H9 (cell line): ENCODE data around the gene EEF1G. TPM values are rescaled to one million over a fixed set of nuclear protein-coding genes. Genes with fewer than 3 reads are reported as not detected.
"Not testable (repeated sequence)": the region's sequence is repeated elsewhere in the genome, so short reads cannot be mapped to it uniquely, and the experiment has no call there.

ENCODE experiments used
- DNase-seq: peaks from one replicate; pipeline ENCODE4 v3.0.0-alpha.2; 2017
- H2AFZ ChIP-seq: one replicate; pipeline ENCODE4 v1.6.1; 2013; ENCODE audit warnings: mild to moderate bottlenecking, low read length, control low read depth, moderate library complexity
- H2AK5ac ChIP-seq: 2 replicates; pipeline ENCODE4 v1.6.1; 2013; ENCODE audit warnings: low read length, control low read depth, mixed read lengths; ENCODE audit not compliant: insufficient read length
- H2BK120ac ChIP-seq: one replicate; pipeline ENCODE4 v1.6.1; 2013; ENCODE audit warnings: low read depth, mild to moderate bottlenecking, low read length, control low read depth, inconsistent platforms; ENCODE audit not compliant: poor library complexity, severe bottlenecking
- H2BK12ac ChIP-seq: 2 replicates; pipeline ENCODE4 v1.6.1; 2013; ENCODE audit warnings: low read length, control low read depth, mixed read lengths, low read depth; ENCODE audit not compliant: insufficient read length
- H2BK15ac ChIP-seq: 2 replicates; pipeline ENCODE4 v1.6.1; 2013; ENCODE audit warnings: low read depth, low read length, control low read depth
- H2BK20ac ChIP-seq: one replicate; pipeline ENCODE4 v1.6.1; 2013; ENCODE audit warnings: low read depth, mild to moderate bottlenecking, low read length, control low read depth, inconsistent platforms; ENCODE audit not compliant: poor library complexity, severe bottlenecking
- H2BK5ac ChIP-seq: 2 replicates; pipeline ENCODE4 v1.6.1; 2013; ENCODE audit warnings: low read length, control low read depth, mixed read lengths; ENCODE audit not compliant: insufficient read length
- H3K14ac ChIP-seq: 2 replicates; pipeline ENCODE4 v1.6.1; 2013; ENCODE audit warnings: low read length, control low read depth; ENCODE audit not compliant: insufficient read depth
- H3K18ac ChIP-seq: 2 replicates; pipeline ENCODE4 v1.6.1; 2013; ENCODE audit warnings: low read depth, mild to moderate bottlenecking, mixed read lengths, low read length, control low read depth; ENCODE audit not compliant: insufficient read length
- H3K23ac ChIP-seq: 2 replicates; pipeline ENCODE4 v1.6.1; 2013; ENCODE audit warnings: low read length, control low read depth, mixed read lengths, low read depth; ENCODE audit not compliant: insufficient read length
- H3K23me2 ChIP-seq: 2 replicates; pipeline ENCODE4 v1.6.1; 2013; ENCODE audit warnings: low read depth, mild to moderate bottlenecking, mixed read lengths, low read length, control low read depth; ENCODE audit not compliant: insufficient read length, poor library complexity, severe bottlenecking
- H3K27ac ChIP-seq: 2 replicates; pipeline ENCODE4 v1.5.1; 2013; ENCODE audit warnings: low read length, control low read depth, mixed read lengths, low read depth; ENCODE audit not compliant: insufficient read length
- H3K27me3 ChIP-seq: 2 replicates; pipeline ENCODE4 v1.6.1; 2013; ENCODE audit warnings: low read length, control low read depth, inconsistent platforms; ENCODE audit not compliant: insufficient read depth
- H3K4ac ChIP-seq: 2 replicates; pipeline ENCODE4 v1.6.1; 2013; ENCODE audit warnings: low read depth, mild to moderate bottlenecking, control low read depth, inconsistent platforms, low read length, moderate library complexity
- H3K4me1 ChIP-seq: 2 replicates; pipeline ENCODE4 v1.6.1; 2013; ENCODE audit warnings: low read length, control low read depth, inconsistent platforms; ENCODE audit not compliant: insufficient read depth
- H3K4me2 ChIP-seq: 2 replicates; pipeline ENCODE4 v1.6.1; 2013; ENCODE audit warnings: low read length, control low read depth, mixed read lengths; ENCODE audit not compliant: insufficient read length, insufficient read depth
- H3K56ac ChIP-seq: 2 replicates; pipeline ENCODE4 v1.6.1; 2013; ENCODE audit warnings: low read depth, mild to moderate bottlenecking, mixed read lengths, low read length, control low read depth; ENCODE audit not compliant: insufficient read length
- H3K79me1 ChIP-seq: 2 replicates; pipeline ENCODE4 v1.6.1; 2013; ENCODE audit warnings: low read depth, mild to moderate bottlenecking, moderate library complexity, low read length, control low read depth, inconsistent platforms; ENCODE audit not compliant: insufficient read depth, poor library complexity, severe bottlenecking
- H3K79me2 ChIP-seq: 2 replicates; pipeline ENCODE4 v1.6.1; 2013; ENCODE audit warnings: low read length, control low read depth, inconsistent platforms; ENCODE audit not compliant: insufficient read depth
- H3K9ac ChIP-seq: 2 replicates; pipeline ENCODE4 v1.6.1; 2013; ENCODE audit warnings: low read length, control low read depth, mixed read lengths; ENCODE audit not compliant: insufficient read length; ENCODE audit errors: extremely low read depth
- H3K9me3 ChIP-seq: one replicate; pipeline ENCODE4 v1.6.1; 2013; ENCODE audit warnings: low read depth, low read length, inconsistent platforms; ENCODE audit not compliant: control insufficient read depth
- H3T11ph ChIP-seq: one replicate; pipeline ENCODE4 v1.6.1; 2013; ENCODE audit warnings: mild to moderate bottlenecking, low read length, control low read depth, inconsistent platforms
- H4K20me1 ChIP-seq: one replicate; pipeline ENCODE4 v1.6.1; 2013; ENCODE audit not compliant: control insufficient read depth, insufficient read length, insufficient read depth
- H4K5ac ChIP-seq: 2 replicates; pipeline ENCODE4 v1.6.1; 2013; ENCODE audit warnings: low read depth, mild to moderate bottlenecking, mixed read lengths, low read length, control low read depth; ENCODE audit not compliant: insufficient read length
- H4K8ac ChIP-seq: replicated peaks from 2 replicates; pipeline ENCODE4 v1.6.1; 2013; ENCODE audit warnings: low read length, control low read depth, mixed read lengths, low read depth; ENCODE audit not compliant: insufficient read length
- H4K91ac ChIP-seq: 2 replicates; pipeline ENCODE4 v1.6.1; 2013; ENCODE audit warnings: low read depth, mild to moderate bottlenecking, moderate library complexity, mixed read lengths, low read length, control low read depth; ENCODE audit not compliant: insufficient read length
- H3K27ac Mint-ChIP-seq, 3 experiments: 2 replicates in 2 of 3; 3 replicates in 1 of 3; pipeline ENCODE4 v1.8.0; 2020 to 2021; ENCODE audit warnings: mixed read lengths in 3 of 3, mild to moderate bottlenecking in 1 of 3, moderate library complexity in 1 of 3
- H3K27me3 Mint-ChIP-seq: 2 replicates; pipeline ENCODE4 v1.8.0; 2021; ENCODE audit warnings: low read depth, mild to moderate bottlenecking, moderate library complexity, mixed read lengths
- H3K36me3 Mint-ChIP-seq, 3 experiments: 2 replicates in 2 of 3; 3 replicates in 1 of 3; pipeline ENCODE4 v1.8.0; 2020 to 2021; ENCODE audit warnings: low read depth in 3 of 3, mixed read lengths in 3 of 3; ENCODE audit not compliant: insufficient read depth in 1 of 3
- H3K4me1 Mint-ChIP-seq, 2 experiments: 2 replicates each; pipeline ENCODE4 v1.8.0; 2020; ENCODE audit warnings: mixed read lengths in 2 of 2
- H3K4me3 Mint-ChIP-seq, 2 experiments: 2 replicates in 1 of 2; 3 replicates in 1 of 2; pipeline ENCODE4 v1.8.0; 2020 to 2021; ENCODE audit warnings: mild to moderate bottlenecking in 2 of 2, mixed read lengths in 2 of 2, moderate library complexity in 1 of 2
- H3K9me3 Mint-ChIP-seq, 2 experiments: 2 replicates in 1 of 2; 3 replicates in 1 of 2; pipeline ENCODE4 v1.8.0; 2020; ENCODE audit warnings: mild to moderate bottlenecking in 2 of 2, mixed read lengths in 2 of 2, moderate library complexity in 1 of 2
- CTCF ChIP-seq: fragments of 200-600 bp; sonication (generic); conservative IDR thresholded peaks from 3 replicates; pipeline ENCODE4 v1.8.0; 2021; ENCODE audit warnings: antibody characterized with exemption, mild to moderate bottlenecking
- WGBS: extraction: QIAGEN DNeasy Blood & Tissue Kit; methylation state at CpG from one replicate; pipeline ENCODE4 v1.1.7; 2013; ENCODE audit warnings: missing lambda C conversion rate, low lambda C conversion rate, mixed read lengths; ENCODE audit not compliant: insufficient read length; ENCODE audit errors: extremely low coverage; 5-methylcytosine and 5-hydroxymethylcytosine counted together
- total RNA-seq: library from RNA; stranded (reverse); gene quantifications from 2 replicates; pipeline ENCODE4 v1.2.1, GENCODE V29; 2021

Gene EEF1G
- total RNA-seq, 1 experiment from 2014 or later, result 1,790 TPM

- Histone ChIP-seq H2AK5ac (no peak overlapping the region), H3K18ac (no peak overlapping the region), H2AFZ (no peak overlapping the region), H3K79me1 (peaks cover 8% of the 10 kb centered on the region), H4K20me1 (no peaks in the 10 kb centered on the region), H3K23me2 (peaks cover 13% of the 10 kb centered on the region), H2BK15ac (no peak overlapping the region), H3K27me3 (no peaks in the 10 kb centered on the region), H3K4me1 (no peaks in the 10 kb centered on the region), H3K23ac (no peak overlapping the region), H3T11ph (no peak overlapping the region), H2BK20ac (no peak overlapping the region), H3K9ac (peak overlapping the region; percentile 92), H3K14ac (no peak overlapping the region), H3K27ac (no peak overlapping the region), H2BK120ac (no peak overlapping the region), H2BK12ac (no peak overlapping the region), H2BK5ac (no peak overlapping the region), H3K4ac (no peak overlapping the region), H3K56ac (no peak overlapping the region), H3K9me3 (no peaks in the 10 kb centered on the region), H3K4me2 (peak overlapping the region; percentile 88), H3K79me2 (peaks cover 12% of the 10 kb centered on the region; the same call in 1 of the 2 replicates), H4K8ac (no peak overlapping the region), H4K5ac (no peak overlapping the region), H4K91ac (no peak overlapping the region)
- Mint-ChIP-seq H3K27ac (peak overlapping the region; percentile 95 to 99 (median 99); a peak in 6 of 7 replicates), H3K4me1 (peaks cover 38 to 39% of the 10 kb centered on the region in 2 experiments), H3K9me3 (no peaks in the 10 kb centered on the region), H3K27me3 (no peaks in the 10 kb centered on the region), H3K36me3 (peaks cover 51 to 79% (median 74%) of the 10 kb centered on the region in 3 experiments), H3K4me3 (peak overlapping the region; percentile 99 to 100)
- DNase-seq, result no peak
- no peak for TF ChIP-seq CTCF
- no CpG with 5 or more reads among the region's 12 CpGs for WGBS
Measured at GRCh38 chr11:62572431-62572830, 1.3 kb downstream of the EEF1G start.

- not testable (repeated sequence) for H3K27me3 Mint-ChIP-seq, H2BK5ac ChIP-seq
Measured at GRCh38 chr11:62571493-62571892, 2.2 kb downstream of the EEF1G start.

More at GRCh38 chr11:62571493-62571892, 2.2 kb downstream of the EEF1G start:
- Histone ChIP-seq H3K23me2 (peaks cover 13% of the 10 kb centered on the region), H3K79me2 (peaks cover 12% of the 10 kb centered on the region; the same call in 1 of the 2 replicates)
- not testable (repeated sequence) for H3K18ac ChIP-seq, H3K9ac ChIP-seq, H2BK120ac ChIP-seq, H3K56ac ChIP-seq, H2BK20ac ChIP-seq, H4K20me1 ChIP-seq, H4K91ac ChIP-seq, H3K4me1 ChIP-seq, H3K9me3 ChIP-seq, H3K27me3 ChIP-seq, DNase-seq, H3K9me3 Mint-ChIP-seq, H4K5ac ChIP-seq, H3K4ac ChIP-seq, H3K27ac ChIP-seq, H2BK12ac ChIP-seq, H2AFZ ChIP-seq, H2AK5ac ChIP-seq, H3T11ph ChIP-seq, H2BK15ac ChIP-seq, H4K8ac ChIP-seq, H3K4me2 ChIP-seq, H3K79me1 ChIP-seq, H3K23ac ChIP-seq, H3K14ac ChIP-seq
- WGBS, result no CpG with 5 or more reads among the region's 5 CpGs
- Mint-ChIP-seq H3K36me3 (peaks cover 59 to 79% (median 74%) of the 10 kb centered on the region in 3 experiments), H3K4me3 (peak overlapping the region; percentile 99 to 100), H3K27ac (peak overlapping the region; percentile 68 to 85 (median 78); a peak in 6 of 7 replicates), H3K4me1 (peaks cover 39 to 44% of the 10 kb centered on the region in 2 experiments)
